Hematopoietic multipotent progenitor cell (in vitro differentiated cells): Measurements from ENCODE around the gene TENM3. TPM values are rescaled to one million over a fixed set of nuclear protein-coding genes. Genes with fewer than 3 reads are reported as not detected.

Experiments used
- DNase-seq, 3 donors: peaks; one replicate each; pipeline ENCODE4 v3.0.0-alpha.2; 2011 to 2015; ENCODE audit warnings: low read depth in 2 of 3, low spot score in 2 of 3
- total RNA-seq: library from RNA; depleted of rRNA; stranded (reverse); fragments of >200 nt; gene quantifications from one replicate; pipeline ENCODE4 v1.2.3, GENCODE V29; 2012

The TENM3 gene
- total RNA-seq, 1 donor, result not detected

- DNase-seq, result no peak
Observed at GRCh38 chr4:182548156-182548555, 305.0 kb downstream of the TENM3 start.

DNA sequence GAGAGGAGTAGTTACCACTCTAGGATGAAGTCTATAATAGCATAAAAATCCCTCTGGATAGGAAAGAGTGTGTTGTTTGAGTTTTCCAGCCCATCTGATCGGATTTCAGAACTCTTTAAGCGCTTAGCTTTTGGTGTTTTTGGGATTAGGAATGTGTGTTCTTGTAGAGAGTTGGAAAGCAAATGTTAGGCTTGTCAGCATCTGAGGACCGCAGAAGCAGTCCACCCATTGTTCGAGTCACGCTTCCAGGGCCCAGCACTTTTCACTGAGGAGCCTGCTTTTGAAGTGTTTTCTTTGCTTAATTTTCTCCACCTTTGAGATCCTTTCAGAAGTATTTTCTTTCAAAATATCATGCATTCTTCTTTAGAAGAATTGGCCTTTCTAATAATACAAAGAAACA lies 306.2 kb downstream of the TENM3 start:
- DNase-seq, result no peak

DNA sequence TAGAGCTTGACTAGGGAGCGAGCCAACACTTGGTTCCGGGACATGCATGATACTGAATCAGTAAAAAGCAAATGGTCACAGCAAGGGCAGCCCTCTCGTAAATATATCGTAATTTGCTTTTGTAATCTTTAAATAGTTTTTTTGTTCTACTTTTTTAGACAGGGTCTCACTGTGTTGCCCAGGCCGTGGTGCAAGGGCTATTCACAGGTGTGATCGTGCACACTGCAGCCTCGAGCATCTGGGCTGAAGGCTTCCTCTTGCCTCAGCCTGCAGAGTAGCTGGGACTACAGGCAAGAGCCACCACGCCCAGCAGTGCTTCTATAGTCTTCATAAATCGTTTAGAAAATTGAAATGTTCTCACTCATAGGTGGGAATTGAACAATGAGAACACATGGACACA lies 309.7 kb downstream of the TENM3 start:
- DNase-seq, result no peak

- no peak for DNase-seq
Observed at GRCh38 chr4:182553653-182554052, 310.5 kb downstream of the TENM3 start.

DNA sequence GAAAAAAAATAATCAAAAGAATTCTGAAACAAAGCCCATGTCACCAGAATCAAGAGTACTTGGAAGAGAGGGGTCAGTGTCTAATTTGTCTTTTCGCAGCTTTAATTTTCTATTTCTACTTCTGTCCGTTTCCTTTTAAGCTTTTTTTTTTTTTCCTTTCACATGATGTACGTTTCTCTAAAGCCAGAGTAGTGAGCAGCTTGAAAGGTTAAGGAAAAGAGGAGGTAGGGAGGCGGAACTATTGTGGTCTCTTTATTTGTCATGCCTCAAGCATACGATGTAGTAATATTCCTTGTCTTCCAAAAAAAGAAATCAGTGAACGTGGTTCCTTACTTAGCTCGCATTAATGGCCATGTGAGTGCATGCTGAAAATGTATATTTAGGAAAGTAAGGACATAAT lies 311.5 kb downstream of the TENM3 start:
- DNase-seq, result no peak

DNA sequence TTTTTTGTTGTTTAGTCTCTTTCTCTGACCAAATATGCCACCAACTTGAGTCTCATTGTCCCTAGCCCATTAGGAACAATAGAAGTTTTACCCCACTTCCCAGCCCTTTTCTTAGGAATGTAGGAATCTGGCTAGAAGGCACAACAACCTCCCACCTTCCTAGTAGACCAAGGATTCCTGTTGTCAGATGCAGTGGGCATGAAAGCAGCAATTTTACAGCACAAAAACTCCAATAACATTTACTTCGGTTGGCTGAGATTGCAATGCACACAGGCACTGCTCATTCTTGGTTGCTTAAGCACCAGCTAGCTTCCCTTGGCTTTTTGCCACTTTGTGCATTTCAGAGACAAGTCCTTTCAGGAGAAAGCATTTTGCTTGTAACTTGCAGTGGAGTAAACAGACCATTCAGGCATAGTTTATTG lies 312.8 kb downstream of the TENM3 start:
- DNase-seq, result no peak

GRCh38 chr4:182556580-182556979 lies 313.4 kb downstream of the TENM3 start:
- no peak for DNase-seq

DNA sequence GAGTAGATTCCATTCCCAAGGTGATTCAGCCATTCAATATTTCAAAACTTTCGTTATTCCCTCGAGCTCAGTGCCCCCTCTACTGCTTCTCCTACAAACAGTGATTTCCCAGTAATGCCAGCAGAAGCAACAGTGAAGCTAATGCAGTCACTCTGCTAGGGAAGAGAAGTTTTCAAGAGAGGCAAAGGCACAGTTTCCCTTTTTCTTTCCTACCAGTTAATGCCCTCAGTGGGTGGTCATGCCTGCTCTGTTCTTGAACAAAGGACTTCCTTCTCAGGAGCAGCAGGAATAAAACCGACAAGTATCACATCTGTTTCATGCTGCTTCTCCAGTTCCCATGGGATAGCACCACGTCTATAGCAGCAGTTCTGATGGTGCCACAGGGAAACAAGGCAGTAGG lies 317.2 kb downstream of the TENM3 start:
- DNase-seq, result no peak

GRCh38 chr4:182562350-182562749 lies 319.1 kb downstream of the TENM3 start:
- DNase-seq, result no peak

DNA sequence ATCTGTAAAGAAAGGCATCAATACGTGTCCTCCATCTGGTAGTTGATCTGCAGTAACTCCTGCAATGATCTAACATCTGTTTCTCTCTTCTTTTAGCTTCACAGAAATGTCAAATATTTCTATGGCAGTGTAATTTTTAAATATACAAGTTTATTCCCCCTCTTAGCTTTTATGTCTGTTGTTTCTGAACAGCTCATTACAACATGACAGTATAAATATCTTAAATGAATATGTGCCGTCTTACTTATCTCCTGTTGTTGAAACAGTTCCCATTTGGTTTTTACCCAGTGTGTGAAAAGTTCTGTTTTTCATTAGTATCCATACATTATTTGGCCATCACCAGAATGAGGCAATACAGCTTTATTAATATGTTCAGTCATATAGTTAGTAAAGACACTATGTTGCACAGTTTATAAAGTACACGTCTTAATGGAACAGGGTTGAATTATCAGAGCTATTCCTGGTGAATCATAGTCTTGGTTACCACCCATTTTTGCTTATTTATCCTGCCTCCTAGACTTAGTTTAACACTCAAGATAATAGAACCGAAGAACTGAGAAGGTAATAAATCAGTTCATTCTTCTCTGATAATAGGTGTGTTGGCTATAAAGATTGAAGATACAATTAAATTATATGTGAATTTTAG lies 321.6 kb downstream of the TENM3 start:
- DNase-seq, result no peak

DNA sequence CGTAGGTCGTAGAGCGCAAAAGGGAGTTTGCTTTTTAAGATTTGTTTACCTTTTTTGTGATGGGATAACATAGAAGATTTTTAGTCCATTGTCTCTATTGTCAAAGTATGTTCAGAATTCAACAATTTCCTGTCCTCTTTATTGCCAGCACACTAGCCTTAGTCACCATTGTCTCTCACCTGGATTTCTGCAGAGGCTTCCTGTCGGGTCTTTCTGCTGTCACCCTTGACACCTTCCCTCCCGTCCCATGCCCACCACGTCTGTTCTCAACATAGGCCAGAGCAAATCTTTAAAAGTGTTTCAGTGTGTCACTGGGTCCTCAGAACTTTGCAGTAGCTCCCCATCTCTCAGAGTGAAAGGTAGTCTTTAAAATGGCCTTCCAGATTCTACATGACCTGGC lies 323.9 kb downstream of the TENM3 start:
- DNase-seq, result no peak

DNA sequence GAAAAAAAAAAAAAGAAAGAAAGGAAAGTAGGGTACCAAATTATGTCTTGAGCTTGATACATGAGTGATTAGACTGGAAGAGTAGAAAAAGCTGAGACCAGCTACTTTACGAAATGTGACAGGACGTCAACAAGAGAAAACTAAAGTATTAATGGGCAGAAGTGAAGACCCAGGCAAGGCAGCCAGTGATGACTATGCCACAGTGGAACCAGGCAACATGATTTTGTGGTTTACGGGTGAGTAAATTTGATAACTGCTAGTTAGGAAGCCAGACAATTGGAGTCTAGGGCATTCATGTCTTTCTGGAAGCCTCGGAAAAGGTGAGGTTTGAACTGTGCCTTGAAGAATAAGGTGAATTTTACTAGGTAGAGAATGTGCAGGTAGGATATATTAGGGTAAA lies 326.4 kb downstream of the TENM3 start:
- no peak for DNase-seq

DNA sequence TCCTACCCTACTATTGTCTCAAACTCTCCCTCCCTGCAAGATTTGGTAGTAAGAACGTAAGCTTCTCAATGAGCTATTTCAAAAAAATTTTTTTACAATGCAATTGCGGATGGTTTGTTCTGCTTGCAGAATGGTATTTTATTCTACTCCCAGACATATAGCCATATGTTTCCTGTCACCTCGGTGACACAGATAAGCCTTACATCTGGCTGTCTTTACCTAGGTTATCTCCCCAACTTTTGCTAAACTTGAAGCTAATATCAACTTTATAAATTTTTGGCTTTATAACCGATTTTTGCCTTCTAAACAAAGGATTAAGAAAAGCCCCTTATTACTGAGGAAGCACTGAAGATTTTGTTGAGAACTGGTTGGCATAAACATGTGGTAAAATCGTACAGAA lies 331.5 kb downstream of the TENM3 start:
- no peak for DNase-seq

GRCh38 chr4:182575225-182575624 lies 332.0 kb downstream of the TENM3 start:
- DNase-seq, result no peak

GRCh38 chr4:182576601-182577289 lies 333.5 kb downstream of the TENM3 start:
- no peak for DNase-seq

DNA sequence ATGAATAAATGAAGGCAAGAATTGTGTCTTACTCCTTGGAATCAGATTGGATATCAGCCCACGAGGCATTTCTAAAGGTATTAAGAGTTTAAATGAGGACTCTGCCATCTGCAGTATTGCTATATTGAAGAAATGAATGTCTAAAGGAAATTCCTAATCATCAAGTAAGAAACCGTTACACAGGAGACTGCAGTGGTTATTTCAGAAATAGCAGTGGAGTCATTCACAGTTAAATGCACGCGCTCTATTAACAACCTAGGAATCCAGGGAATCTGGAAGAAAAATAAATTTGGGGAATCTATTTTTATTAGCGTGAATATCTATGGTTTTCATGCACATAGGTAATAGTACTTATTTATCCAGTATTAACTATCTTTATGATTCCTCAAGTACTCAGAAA lies 334.2 kb downstream of the TENM3 start:
- no peak for DNase-seq

DNA sequence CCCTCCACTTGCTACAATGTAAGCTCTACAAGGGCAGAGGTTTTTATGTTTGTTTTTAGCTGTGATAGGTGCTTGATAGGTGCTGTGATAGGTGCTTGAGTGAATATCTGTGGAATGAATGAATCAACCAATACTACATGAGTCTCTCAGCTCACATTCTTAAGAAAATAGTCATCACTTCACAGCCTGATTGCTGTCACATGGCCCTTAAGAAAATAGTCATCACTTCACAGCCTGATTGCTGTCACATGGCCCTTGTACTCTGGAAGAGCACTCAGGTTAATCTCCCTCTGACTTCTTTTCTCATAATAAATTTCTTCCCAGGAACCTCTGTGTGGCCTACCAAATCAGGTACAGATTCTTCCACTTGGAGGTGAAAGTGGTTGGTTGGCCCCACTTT lies 335.2 kb downstream of the TENM3 start:
- no peak for DNase-seq

DNA sequence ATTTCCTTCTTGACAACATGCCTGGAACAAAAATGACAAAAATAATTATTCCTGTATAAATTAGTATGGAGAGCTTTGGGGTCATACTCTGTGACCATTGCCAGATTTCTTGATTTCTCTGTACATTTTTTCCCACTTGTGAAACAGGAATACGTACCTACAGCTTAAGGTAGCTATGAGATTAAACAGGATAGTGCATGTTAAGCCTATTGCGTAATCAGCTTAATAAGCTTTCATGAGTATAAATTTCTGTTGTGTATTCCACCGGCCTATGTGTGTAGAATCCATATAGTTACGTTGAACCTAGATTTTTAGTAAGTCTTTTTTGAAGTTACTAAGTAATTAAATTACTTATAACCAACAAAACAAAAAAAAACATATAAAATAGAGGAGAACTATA lies 339.0 kb downstream of the TENM3 start:
- no peak for DNase-seq

- DNase-seq, result no peak
Observed at GRCh38 chr4:182583703-182584415, 340.7 kb downstream of the TENM3 start.

DNA sequence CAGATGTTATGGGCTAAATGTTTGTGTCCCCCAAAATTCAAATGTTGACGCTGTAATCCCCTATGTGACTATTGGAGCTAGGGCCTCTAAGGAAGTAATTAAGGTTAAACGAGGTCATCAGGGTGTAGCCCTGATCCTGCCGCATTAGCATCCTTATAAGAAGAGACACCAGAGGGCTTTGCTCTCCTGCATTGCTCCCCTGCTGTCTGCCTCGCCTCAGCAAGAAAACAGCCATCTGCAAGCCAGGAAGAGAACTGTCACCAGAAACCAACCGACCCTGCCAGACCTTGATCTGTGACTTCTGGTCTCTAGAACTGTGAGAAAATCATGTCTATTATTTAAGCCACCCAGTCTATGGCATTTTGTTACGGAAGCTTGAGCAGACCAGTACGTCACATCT lies 342.1 kb downstream of the TENM3 start:
- no peak for DNase-seq

GRCh38 chr4:182589100-182589499 lies 345.9 kb downstream of the TENM3 start:
- no peak for DNase-seq

DNA sequence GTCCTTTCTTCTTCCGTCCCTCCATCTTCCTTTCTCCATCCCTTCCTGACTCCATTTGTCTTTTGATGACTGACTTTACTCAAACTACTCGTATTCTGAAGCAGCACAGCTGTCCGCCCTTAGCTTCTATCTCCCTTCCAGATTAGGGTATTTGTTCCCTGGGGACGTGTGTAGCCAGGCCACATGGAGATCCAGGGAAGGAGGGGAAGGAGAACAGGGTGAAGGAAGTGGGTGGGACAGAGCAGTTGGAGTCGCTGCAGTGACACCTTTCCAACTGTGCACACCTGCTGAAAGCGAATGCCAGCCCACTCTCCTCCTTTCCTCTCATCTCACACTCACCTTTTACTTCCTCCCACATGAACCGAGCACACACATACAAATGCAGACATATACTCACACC lies 350.2 kb downstream of the TENM3 start:
- no peak for DNase-seq
